ENCODE data around the gene SLC22A23.

DNA sequence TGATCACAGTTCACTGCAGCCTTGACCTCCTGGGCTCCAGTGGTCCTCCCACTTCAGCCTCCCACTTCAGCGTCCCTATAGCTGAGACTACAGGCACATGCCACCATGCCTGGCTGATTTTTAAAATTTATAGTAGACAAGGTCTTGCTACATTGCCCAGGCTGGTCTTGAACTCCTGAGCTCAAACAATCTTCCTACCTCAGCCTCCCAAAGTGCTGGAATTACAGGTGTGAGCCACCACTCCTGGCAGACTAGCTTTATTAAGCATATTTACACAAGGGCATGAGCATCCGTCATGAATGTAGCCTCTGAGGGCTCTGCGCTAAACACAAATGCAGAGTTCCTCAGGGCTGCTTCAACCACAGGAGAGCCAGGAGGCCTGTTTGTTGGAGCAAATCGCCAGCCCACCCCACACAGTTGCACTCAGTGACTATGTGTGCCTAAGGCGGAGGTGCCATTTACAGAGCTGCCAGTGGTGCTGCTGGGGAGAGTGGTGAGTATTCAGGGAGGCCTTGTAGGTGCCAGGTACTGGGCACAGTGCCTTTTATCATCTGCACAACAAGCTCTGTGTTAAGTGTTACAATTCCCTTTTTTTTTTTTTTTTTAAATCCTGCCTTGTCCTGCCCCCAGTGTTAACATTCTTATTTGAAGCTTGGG is 119.9 kb downstream of the SLC22A23 start:
- TF ChIP-seq RAD21 (IDR thresholded peaks at IDR 0.05) (no peak), NR2F2 (IDR thresholded peaks at IDR 0.05) (no peak), SP1 (IDR thresholded peaks at IDR 0.05) (no peak), HNF4A (conservative IDR thresholded peaks at IDR 0.05) (no peak), TAF1 (conservative IDR thresholded peaks at IDR 0.05) (no peak), GABPA (IDR thresholded peaks at IDR 0.05 in 1 of 2, conservative IDR thresholded peaks at IDR 0.05 in 1 of 2) (no peak), JUND (IDR thresholded peaks at IDR 0.05) (no peak), YY1 (IDR thresholded peaks at IDR 0.05) (no peak)
- TF ChIP-seq, protein P1, sequence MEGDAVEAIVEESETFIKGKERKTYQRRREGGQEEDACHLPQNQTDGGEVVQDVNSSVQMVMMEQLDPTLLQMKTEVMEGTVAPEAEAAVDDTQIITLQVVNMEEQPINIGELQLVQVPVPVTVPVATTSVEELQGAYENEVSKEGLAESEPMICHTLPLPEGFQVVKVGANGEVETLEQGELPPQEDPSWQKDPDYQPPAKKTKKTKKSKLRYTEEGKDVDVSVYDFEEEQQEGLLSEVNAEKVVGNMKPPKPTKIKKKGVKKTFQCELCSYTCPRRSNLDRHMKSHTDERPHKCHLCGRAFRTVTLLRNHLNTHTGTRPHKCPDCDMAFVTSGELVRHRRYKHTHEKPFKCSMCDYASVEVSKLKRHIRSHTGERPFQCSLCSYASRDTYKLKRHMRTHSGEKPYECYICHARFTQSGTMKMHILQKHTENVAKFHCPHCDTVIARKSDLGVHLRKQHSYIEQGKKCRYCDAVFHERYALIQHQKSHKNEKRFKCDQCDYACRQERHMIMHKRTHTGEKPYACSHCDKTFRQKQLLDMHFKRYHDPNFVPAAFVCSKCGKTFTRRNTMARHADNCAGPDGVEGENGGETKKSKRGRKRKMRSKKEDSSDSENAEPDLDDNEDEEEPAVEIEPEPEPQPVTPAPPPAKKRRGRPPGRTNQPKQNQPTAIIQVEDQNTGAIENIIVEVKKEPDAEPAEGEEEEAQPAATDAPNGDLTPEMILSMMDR (IDR thresholded peaks at IDR 0.05; ENCODE audit: low read depth, low read length, missing input control) = no peak
- TF ChIP-seq, protein P2, sequence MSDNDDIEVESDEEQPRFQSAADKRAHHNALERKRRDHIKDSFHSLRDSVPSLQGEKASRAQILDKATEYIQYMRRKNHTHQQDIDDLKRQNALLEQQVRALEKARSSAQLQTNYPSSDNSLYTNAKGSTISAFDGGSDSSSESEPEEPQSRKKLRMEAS (IDR thresholded peaks at IDR 0.05) = no peak
- TF ChIP-seq, protein P3, sequence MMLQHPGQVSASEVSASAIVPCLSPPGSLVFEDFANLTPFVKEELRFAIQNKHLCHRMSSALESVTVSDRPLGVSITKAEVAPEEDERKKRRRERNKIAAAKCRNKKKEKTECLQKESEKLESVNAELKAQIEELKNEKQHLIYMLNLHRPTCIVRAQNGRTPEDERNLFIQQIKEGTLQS (IDR thresholded peaks at IDR 0.05) = no peak
- TF ChIP-seq, protein P4, sequence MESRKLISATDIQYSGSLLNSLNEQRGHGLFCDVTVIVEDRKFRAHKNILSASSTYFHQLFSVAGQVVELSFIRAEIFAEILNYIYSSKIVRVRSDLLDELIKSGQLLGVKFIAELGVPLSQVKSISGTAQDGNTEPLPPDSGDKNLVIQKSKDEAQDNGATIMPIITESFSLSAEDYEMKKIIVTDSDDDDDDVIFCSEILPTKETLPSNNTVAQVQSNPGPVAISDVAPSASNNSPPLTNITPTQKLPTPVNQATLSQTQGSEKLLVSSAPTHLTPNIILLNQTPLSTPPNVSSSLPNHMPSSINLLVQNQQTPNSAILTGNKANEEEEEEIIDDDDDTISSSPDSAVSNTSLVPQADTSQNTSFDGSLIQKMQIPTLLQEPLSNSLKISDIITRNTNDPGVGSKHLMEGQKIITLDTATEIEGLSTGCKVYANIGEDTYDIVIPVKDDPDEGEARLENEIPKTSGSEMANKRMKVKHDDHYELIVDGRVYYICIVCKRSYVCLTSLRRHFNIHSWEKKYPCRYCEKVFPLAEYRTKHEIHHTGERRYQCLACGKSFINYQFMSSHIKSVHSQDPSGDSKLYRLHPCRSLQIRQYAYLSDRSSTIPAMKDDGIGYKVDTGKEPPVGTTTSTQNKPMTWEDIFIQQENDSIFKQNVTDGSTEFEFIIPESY (IDR thresholded peaks at IDR 0.05) = no peak
